ENCODE data around the gene ZNRD2.
"Not testable (repeated sequence)": the region's sequence is repeated elsewhere in the genome, so short reads cannot be mapped to it uniquely, and the experiment has no call there.

The ZNRD2 gene

DNA sequence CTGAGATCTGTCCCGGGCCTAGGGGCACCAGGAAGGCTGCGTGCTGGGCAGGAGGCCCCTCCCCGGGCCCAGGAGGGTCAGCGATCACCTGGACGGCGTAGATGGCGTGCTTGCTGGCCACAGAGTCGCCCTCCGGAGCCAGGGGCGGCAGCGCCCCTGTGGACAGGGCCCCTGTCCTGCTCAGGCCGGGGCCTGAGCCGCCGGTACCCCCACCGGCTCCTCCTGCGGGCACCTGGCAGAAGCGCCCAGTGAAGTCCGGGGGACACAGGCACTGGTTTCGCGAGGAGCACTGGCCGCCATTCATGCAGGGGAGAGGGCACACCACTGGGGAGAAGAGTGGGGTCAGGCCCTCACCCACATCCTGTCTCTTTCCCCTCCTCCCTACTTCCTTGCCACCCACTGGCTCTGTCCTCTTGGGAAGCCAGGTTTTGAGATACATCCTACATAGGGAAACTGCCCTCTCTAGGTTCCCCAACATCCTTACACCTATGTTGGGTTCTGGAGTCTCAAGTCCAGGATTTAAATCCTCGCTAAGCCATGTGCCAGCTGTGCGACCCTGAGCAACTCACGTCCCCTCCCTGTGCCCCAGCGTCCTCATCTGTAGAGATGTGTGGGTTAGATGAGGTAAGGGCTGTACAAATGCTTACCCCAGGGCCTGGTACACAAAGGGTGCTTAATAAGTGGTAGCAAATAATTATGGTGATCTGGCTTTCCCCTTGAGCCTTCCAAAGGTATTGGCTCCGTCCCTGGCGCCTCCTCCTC, 16.0 kb upstream of the ZNRD2 start:
- DNase-seq = no peak

DNA sequence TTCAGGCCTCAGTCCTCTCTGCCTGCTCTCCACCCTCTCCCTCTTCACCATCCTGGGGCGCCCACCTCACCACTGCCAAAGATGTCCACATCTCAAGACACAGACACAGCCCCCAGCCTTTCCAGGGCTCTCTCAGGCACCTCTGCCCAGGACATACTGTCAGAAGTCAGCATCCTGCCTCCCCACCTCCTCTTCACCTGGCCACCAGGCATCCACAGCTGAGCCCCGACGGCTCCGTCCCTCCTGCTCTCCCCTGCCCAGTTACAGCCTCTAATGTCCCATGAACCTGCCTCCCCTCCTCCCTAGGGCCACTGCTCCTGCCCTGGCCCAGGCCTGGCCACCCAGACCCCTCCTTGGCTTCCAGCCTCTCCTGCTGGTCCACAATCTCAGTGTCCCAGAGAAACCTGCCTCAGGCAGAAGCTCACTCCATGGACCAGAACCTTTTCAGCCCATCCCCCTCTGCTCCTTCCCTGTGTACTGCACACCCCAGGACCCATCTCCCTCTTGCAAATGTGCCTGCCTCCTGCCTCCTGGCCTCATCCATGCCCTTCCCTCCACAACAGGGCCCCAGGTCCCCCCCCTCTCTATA, 15.3 kb upstream of the ZNRD2 start:
- intact Hi-C loops (cut with DNase I) = no loop called here
- no peak for DNase-seq

More for the DNA sequence above, 16.0 kb upstream of the ZNRD2 start:
- intact Hi-C loops (cut with DNase I) = no loop called here

DNA sequence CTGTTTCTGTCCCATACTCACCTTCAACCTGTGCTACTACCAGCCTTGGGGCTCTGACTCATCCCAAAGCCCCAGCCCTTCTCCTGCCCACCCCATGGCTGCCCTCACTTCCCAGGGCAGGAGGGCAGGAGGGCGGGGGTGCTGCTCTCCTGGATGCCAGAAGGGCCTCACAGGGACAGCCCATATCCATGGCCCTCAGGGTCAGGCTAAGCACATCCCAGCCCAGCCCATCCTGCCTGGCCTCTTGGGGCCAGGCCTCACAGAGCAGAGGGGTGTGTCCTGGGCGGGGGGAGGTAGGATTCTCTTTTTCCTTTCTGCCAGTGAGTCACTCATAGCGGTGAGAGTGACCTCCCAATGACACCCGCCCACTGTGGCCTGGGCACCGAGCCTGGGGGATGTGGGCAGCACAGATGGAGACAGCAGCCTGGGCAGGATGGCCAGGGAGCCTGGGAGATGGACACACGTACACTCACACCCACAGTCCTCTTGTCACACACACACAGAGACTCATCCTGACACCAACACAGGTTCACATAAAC, 14.5 kb upstream of the ZNRD2 start:
- DNase-seq = no peak
- intact Hi-C loops (cut with DNase I) = no loop called here

DNA sequence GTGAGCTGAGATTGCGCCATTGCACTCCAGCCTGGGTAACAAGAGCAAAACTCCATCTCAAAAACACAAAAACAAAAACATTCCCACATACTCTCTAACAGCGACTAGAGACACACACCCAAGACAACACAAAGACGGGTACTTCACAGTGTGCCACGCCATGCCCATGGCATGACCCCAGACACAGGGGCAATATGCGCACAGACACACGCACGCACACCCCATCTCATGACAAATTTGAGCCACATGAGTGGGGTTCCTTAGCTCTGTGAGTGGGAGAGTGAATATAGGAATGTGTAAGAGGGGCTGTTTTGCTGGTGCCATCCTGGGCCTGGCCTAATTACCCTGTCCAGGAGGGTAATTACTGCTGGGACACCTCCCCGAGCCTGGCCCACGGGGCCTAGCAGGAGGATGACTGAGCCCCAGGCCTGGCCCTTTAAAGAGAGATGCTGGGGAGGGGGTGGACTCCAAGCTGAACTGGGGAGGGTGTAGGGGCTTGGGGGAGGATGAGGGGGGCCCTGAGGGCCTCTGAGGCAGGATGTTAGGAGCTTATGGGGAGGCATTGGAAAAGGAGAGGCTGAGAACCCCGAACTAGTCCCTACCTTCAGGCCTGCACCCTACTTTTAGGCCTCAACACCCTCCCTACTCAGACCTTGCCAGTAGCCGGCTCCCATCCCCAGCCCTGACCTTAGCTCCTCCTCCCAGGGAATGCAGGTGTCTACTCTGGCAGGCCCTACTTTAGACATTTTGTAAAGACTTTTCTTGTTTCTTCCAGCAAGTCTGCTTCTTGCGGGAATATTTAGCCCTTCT, 13.6 kb upstream of the ZNRD2 start:
- intact Hi-C loops (cut with DNase I) = no loop called here

DNA sequence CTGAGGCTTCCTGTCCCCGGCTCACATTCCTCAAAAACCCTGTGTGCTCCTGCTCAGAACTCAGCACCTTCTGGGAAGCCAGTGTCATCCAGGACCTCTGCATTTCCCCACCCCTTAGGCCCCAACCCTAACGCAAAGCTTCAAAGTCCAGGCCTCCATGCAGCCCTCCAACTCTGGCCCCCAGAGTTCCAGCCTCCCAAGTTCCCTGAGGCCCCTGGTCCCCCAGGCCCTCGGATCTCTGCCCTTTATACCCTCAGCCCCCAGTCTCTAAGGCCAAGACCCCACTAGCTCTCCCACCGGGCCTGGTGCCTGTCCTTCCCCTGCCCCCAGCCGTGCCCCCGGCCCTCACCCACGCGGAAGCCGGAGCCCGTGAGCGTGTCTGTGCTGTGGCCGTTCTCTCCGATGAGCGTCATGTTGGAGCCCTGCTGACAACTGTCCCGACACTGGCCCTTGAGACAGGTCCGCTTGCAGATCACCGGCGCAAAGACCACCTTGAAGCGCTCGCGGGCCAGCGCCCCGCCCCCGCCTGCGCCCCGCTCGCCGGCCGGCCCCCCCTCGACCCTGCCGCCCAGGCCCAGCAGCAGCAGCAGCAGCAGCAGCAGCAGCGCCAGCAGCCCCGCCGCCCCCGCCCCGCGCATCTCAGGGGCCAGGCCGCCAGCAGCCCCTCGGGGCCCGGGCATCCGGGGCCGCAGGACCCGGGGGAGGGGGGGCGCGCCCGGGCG, 12.8 kb upstream of the ZNRD2 start:
- peak in 1 of 10 donors; percentile 32 for DNase-seq
- intact Hi-C loops (cut with DNase I) = loop anchor here (1.0 kb wide), 1 partner anchor 13 kb away; the partner anchor contains the start of gene ZNRD2

More for the DNA sequence above, 13.6 kb upstream of the ZNRD2 start:
- DNase-seq = no peak

DNA sequence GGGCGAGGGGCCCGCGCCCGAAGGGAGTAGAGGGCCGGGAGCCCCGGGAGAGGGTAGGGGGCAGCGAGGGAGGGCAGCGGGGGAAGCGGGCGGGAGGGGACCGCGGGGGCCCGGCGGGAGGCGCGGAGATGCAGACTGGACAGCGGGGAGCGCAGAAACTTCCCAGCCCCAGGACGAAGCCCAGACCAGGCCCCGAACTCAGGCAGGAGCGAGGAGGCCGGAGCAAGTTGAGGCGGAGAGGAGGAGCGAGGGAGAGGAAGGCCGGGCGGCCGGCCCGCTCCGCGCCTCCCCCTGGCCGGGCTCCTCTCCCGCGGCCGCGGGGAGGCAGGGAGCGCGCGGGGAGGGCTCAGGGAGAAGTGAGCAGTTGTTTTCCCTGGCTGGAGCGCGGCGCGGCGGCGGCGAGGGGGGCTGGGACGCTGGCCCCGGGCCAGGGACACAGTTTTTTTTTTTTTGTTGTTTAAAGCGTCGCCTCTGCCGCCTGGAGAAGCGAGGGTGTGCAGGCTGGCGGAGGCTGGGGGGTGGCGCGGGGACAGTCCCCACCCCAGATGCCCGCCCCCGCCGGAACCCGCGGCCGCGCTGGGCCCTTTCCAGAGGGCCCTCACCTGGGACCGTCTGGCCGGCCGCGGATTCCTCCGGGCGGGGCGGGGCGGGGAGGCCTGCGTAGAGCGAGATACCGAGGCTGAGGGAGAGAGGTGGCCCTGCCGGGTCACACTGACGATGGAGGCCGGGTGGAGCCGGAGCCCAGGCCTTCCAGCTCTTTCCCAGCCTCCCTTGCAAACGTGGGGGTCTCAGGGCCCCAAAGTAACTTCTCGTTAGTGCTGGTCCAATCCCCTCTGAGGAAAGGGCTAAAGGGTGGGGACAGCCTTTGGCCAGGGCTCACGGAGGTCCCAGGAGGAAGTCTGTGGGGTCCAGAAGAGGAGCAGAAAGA, 12.0 kb upstream of the ZNRD2 start, which contains the start of gene LTBP3:
Gene LTBP3, minus strand, starts transcription at position 358 of the 928 bp plus-strand sequence. CDS start 400 bp downstream, outside the sequence.
- intact Hi-C loops (cut with DNase I) = loop anchor here (1.0 kb wide), 1 partner anchor 12 kb away; the partner anchor contains the start of gene ZNRD2
- DNase-seq = peak; percentile 73 to 97 (median 82)

DNA sequence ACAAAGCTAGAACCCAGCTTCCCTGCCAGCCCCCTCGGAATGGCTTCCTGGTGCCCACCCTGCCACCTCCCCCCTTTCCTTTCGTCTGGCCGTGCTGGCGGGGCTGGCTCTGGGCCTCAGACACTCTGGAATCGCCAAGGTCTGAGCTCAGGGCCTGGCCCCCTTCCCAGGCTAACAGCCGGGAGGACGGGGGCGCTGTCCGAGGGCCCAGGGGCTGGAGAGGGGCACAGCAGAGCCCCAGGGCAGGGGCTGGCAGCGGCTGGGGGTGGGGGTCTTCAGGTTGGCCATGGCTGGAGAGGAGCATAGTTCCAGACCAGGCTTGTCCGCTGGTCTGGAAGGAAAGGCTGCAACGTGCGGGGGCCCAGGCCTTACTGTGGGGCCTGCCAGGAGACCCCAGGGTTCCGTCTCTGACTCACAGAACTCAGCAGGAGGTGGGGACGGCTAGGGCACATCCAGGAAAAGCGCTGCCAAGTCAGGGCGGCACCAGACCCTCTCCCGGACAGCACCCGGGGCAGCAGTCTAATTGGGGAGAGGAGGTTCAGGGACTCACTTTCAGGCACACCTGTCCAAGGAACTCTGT, 11.3 kb upstream of the ZNRD2 start:
- intact Hi-C loops (cut with DNase I) = loop anchor here (1.0 kb wide), 1 partner anchor 11 kb away; the partner anchor contains the start of gene ZNRD2
- DNase-seq = peak in 8 of 10 donors; percentile 53 to 94 (median 72)

DNA sequence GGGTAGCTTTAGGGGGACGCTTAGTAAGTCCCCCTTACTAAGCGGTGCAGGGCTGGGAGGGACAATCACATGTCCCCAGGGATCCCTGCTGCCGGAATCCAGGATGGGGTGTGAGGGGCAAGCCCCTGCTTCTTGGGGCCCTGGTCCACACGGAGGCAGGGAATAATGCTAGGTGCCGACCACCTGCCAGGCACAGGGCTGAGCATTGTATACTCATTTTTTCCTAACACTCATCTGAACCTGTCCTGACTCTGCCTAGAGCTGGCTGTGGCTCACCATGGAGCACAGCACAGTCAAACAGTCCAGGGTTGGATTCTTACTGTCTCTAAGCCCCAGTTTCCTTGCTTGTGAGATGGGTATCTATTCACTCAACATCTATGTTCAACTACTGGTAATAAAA, 10.7 kb upstream of the ZNRD2 start:
- intact Hi-C loops (cut with DNase I) = no loop called here
- no peak for DNase-seq

DNA sequence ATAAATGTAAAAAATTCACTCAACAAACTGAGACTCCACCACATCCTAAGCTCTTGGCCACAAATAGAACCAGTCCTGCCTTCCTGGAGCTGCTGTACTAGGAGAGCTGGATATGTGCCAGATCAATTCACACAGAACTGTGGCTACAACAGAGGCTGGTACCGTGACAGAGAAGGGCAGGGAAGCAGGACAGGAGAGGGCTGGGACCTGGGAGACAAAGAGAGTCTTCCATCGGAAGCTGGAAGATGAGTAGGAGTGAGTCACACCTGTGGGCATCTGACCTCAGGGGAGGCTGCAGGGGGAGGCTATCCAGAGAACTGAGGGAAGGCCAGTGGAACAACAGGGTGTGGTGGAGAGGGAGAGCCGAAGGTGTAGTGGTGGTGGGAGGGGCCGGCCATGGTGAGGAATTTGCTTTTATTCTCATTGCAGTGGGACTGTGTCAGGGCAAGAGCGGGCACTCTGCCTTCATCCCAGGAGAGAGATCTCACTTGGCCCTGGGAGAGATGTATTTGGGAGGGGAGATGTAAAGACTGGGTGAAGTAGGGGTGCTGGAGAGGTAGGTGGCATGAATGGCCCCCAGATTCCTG, 10.2 kb upstream of the ZNRD2 start:
- no peak for DNase-seq
- intact Hi-C loops (cut with DNase I) = no loop called here

DNA sequence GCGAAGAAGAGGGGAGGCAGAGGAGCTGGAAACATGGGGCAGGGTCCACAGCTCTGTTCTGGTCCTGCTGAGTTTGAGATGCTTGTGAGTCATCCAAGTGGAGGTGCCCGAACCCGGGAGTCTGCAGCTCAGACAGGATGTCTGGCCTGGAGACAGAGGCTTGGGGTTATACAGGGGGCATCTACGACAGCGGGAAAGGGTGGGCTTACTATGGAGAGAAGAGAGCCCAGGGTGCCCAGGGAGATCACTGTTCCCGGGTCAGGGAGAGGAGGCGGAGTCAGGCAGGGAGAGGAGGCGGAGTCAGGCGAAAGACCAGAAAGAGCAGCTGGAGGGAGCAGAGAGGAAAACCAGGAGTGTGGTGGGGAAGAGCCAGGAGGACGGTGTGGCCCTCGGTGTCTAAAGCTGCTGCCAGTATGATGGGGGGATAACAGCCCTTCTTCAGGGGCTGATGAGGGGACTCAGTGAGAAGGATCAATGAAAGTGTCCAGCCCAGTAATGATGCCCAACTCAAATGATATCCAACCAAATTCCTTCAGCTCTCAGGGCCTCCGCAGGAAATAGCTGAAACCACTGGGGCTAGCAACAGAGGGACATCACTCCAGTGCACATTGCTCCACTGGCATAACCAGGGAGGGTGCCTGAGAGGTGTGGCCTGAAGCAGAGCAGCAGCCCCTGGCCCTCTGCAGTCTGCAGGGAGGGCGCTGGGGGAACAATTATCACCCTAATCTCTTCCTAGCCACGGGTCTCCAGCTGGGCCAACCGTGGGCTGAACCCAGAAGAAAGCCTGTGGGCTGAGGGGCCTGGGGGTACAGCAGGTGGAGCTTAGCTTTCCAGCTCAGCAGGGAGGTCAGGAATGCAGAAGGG, 9.5 kb upstream of the ZNRD2 start:
- intact Hi-C loops (cut with DNase I) = no loop called here
- DNase-seq = peak in 4 of 10 donors; percentile 55 to 94 (median 70)

DNA sequence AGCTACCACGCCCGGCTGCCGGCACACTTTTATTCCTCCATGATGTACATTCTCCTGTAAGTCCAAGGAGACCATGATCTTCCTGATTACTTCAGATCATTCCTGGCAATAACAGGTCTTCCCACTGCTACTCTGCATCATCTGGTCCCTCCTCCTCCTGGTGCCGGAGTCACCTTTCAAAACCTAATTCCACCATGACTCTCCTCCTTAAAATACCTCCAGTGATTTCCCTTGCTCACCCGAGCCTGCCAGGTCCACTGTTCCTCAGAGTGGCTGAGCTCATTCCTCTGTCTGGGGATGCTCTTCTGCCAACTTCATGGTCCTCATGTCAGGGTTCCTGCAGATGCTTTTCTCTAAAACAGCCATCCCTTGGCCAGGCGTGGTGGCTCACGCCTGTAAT, 8.3 kb upstream of the ZNRD2 start:
- intact Hi-C loops (cut with DNase I) = no loop called here
- no peak for DNase-seq

DNA sequence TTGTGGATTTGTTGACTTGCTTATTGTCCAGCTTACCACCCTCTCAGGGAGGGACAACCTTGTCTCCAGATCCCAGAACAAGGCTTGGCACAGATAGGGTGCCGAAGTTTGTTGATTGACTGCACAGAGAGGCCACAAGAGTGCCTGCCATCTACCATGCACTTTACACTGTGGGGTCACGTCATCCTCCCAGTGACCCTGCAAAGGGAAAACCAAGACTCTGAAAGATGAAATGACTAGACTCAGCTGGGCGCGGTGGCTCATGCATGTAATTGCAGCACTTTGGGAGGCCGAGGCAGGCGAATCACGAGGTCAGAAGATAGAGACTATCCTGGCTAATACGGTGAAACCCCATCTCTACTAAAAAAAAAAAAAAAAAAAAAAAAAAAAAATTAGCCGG, 7.5 kb upstream of the ZNRD2 start:
- intact Hi-C loops (cut with DNase I) = no loop called here
- no peak for DNase-seq

DNA sequence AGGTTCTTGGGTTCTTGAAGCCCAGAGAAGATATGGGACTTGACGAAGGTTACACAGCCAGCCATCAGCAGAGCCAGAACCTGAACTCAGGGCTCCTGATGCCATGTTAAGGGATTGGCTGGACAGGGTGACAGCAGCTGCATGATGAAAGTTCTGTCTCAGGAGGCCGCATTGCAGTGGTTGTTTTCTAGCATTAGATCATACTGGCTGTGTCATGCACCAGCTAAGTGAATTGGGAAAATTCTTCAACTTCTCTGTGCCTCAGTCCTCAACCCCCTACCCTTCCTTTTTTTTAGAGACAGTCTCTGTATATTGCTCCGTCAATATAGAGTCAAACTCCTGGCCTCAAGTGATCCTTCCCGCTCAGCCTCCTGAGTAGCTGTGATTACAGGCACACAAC, 6.7 kb upstream of the ZNRD2 start:
- DNase-seq = no peak

DNA sequence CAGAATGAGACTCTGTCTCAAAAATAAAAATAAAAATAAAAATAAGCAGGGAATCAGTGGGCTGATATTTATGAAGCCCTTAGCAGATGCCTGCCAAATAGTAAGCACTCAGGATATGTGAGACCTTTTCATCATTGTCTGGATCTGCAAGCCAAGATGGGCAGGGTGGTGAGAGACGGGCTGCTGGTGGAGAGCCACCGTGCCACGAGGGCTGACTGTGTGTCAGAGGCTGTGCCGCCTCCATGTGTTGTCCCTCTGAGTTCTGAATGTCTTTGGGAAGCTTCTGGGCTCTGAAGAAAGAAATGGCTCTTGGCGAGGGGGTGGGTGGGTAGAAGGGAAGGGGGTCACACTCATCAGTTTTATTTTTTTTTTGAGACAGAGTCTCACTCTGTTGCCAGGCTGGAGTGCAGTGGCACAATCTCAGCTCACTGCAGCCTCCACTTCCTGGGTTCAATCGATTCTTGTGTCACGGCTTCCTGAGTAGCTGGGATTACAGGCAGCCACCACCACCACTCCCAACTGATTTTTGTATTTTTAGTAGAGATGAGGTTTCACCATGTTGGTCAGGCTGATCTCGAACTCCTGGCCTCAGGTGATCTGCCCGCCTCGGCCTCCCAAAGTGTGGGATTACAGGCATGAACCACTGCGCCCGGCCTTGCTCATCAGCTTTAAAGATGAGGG, 5.3 kb upstream of the ZNRD2 start:
- DNase-seq; intact Hi-C loops (cut with DNase I): not testable (repeated sequence)

More for the DNA sequence above, 6.7 kb upstream of the ZNRD2 start:
- intact Hi-C loops (cut with DNase I) = no loop called here

DNA sequence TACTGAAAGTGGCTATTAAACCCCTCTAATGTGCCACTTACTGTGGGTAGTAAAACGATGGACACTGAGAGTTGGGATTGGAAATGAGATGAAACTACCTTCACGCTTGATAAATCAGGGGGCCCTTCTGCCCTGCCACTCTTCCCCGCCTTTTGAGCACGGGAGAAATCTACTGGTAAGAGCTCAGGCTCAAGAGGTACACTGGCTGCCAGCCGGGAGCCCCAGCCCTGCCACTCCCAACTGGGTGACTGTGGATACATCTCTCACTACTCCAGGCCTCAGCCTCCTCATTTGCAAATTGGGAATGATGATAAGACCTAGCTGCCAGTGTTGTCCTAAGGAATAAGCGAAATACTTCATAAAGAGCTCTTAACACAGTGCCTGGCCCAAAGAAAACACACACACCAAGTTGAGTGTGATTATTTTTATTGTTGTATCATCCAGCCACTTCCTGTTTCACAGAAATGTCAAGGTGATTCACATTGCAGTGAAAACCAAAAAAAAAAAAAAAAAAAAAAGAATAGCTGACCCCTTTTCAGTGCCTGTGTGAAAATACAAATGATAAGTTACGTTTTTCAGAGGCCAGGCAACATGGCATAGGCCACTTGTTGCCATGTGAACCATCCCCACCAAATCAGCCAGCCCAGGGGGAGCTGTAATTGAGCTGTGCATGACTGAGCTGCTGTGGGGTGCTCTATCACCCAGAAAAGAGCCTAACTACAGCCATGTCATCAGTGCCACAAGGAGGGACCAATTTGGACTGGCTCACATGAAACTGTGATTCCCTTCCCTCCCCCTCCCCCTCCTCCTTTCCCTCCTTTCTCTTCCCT, 4.4 kb upstream of the ZNRD2 start:
- DNase-seq = no peak
- intact Hi-C loops (cut with DNase I) = no loop called here

All from posterior cingulate gyrus (tissue), 11 donors.